Inflammatory macrophage treated with lipopolysaccharide for 4 hours (primary cell): ENCODE results near the gene EHD3.

Source experiments
- DNase-seq: peaks from one replicate; pipeline ENCODE4 v3.0.0-alpha.2; 2020

EHD3 gene

GRCh38 chr2:31237348-31238017 lies 3.5 kb downstream of the EHD3 start:
- no peak for DNase-seq

DNA sequence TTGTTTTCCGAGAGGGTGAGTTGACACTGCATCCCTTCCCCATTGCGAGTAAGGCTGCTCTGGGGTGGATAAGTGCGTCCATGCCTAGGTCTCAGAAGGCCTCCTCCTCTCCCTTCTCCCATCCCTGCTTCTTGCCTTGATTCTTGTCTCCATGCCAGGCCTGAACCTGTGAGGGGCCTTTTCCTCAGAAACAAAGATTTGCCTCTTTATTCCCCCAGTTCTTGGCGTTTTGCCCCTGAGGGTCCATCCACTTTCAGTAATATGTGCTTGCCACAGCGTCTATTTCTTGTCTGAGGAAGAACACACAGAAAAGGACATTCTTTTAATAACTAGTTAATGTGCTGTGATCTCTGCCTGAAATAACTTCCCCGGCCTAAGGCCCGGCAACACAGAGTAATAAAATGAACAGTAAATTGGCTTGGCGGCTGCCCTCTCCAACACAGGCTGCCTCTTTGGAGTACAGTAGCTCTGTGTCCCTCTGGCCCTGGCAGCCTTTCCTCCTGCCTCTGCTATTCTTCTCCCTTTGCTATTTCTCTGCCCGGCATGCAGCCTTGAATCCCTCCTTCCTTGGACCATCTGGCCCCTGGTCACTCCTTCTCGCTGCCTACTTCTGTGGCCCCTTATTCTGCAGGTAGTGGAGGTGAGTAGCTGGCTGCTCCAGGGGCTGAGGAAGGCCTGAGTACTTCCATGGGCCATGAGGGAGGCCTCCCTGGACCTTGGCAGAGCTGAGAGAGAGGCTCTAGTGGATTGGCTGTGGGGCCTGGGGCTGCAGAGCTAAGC lies 4.4 kb downstream of the EHD3 start:
- DNase-seq, result no peak

- no peak for DNase-seq
These were observed 5.1 kb downstream of the EHD3 start for GRCh38 chr2:31238906-31239592.

- DNase-seq, result no peak
These were observed 5.7 kb downstream of the EHD3 start for GRCh38 chr2:31239593-31240177.

DNA sequence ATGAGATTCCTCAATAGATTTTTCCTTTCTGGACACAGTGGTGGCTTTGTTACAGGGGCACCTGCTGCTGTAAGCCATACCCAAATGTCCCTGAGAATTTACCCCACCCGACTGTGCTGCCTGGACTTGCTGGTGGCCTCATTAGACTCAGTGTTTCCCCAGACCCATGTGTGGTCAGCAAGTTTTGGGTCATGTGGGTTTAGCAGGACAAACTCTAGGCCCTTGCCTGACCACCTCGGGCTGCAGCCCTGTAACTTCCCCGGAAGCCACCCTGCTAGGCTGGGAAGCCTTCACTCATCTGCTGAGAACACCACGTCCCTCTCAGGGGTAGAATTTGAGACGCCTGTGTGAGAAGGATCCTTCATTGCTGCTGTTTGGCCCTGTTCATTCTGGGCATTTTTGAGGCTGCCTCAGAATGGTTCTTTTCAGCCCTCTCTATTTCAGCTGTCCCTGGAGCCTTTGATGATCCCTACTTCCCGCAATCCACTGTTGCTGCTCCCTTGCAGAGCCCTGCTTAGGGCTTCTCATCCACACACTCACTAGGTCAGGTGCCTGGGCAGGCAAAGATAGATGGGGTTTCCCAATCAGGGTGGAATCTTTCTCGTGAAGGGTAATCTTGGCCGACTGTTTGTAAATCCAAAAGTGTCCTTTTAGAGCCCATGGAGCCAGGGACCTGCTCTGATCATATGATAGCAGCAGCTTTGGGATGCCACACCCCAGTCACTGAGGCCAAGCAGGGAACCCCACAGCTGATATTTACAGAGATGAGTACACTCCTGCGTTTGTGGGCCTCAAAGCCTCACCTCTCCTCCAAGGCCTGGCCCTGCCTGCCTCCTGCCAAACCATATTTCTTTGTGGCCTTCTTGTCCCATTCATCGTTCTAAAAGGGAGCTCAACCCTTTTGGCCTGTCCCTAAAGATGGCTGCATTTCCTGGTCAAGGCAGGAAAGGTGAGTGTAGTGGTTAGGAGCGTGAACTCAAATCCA lies 6.7 kb downstream of the EHD3 start:
- DNase-seq, result no peak

DNA sequence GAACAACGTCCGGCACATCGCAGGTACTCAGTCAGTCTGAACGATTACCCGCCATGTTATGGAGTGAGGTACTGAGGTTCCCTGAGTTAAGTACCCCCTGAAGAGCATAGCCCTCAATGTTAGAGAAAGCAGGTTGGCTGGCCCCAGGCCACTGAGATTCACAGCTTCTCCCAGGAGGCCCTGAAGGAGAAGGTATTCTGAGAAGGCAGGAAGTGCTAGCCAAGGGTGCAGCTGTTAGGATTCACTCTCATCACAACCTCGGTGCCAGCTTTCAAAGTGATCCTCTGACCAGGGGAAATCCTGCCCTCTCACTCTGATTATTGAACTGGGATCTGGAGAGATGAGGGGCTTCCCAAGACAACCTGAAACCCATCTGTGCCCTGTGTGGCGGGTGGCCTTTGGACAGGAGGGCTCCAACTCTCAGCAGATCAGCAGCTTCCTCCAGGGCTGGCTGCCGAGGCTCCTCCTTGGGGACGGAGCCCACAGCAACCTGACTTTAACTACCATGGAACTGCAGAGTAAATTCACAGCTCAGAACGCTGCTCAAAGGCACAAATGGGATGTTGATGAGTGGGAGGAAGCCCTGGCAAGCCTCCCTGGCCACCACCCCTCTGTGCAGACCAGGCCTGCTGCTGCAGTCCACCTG lies 7.8 kb downstream of the EHD3 start:
- DNase-seq, result no peak

DNA sequence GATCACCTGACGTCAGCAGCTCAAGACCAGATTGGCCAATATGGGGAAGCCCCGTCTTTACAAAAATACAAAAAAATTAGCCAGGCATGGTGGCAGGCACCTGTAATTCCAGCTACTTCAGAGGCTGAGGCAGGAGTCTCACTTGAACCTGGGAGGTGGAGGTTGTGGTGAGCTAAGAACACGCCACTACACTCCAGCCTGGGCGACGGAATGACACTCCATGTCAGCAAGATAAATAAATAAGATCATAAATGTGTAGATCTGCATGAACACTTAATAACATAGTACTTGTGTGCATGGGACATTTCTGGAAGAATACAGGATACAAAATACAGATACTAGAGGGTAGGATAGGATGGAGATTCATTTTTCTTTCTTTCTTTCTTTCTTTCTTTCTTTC lies 9.1 kb downstream of the EHD3 start:
- no peak for DNase-seq

GRCh38 chr2:31244101-31244500 lies 10.1 kb downstream of the EHD3 start:
- DNase-seq, result no peak

GRCh38 chr2:31246184-31246852 lies 12.4 kb downstream of the EHD3 start:
- no peak for DNase-seq

GRCh38 chr2:31247711-31248110 lies 13.8 kb downstream of the EHD3 start:
- no peak for DNase-seq

GRCh38 chr2:31248139-31248538 lies 14.2 kb downstream of the EHD3 start:
- no peak for DNase-seq

DNA sequence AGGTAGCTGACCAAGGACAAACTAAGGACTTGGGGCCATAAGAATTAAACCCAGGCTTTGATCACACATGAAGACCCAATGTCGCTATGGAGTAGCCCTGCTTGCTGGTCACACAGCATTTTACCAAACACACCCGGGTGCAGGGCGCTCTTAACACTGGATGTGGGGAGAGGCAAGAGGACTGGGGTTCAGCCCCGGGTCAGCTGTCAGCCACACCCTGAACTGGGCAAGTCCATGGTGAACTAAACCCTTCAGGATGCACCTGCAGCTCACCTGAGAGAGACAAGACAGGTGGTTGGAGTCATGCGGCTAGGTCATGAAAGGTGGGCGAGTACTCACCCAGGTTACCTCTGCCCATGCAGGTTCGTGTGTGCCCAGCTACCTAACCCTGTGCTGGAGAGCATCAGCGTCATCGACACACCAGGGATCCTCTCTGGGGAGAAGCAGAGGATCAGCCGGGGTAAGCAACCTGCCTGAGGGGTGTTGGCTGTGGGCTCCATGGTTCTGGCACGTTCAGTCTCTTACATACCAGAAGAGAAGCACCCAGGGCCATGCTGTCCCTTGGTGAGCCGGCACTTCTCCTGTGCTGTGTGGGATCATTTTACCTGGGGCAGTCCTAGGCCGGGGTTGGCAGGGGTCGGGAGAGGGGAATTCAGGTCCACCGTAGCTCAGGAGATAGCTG lies 15.2 kb downstream of the EHD3 start:
- no peak for DNase-seq

- DNase-seq, result no peak
These were observed 17.1 kb downstream of the EHD3 start for GRCh38 chr2:31251018-31251417.

GRCh38 chr2:31251851-31252250 lies 17.9 kb downstream of the EHD3 start:
- DNase-seq, result no peak

DNA sequence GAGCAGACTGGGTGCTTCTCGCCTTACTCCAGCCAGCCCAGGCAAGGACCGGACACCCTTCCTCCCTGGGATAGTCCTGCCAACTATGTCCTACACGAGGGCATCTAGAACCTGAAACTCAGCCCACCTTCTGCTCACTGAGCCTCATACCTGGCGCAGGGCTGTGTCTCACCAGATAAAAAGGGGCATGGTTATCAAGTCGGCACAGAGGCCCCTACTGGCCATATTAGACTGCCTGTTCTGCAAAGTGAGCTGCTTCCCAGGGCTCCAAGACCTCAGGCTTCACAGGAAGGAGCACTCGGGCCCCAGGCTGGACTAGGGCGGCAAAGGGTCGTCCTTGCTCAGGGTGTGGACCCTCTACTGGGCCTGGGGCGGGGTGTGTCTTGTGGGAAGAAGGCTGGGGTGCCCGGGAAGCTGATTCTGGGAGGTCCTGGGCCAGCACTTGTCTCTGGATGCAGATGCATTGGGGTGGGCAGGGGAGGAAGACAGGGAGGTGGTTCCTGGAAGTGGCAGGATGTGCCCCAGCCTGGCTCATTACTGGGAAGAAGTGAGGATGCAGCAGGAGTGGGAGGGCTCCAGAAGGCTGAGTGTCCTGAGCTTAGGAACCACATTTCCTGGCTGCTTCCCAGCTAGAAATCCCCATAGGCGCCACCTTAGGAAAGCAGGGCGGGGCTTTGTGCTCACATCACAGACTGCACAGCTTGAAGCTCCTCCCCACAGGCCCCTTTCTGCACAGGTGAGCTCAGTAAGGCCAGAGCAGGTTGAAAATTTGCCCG lies 19.6 kb downstream of the EHD3 start:
- DNase-seq, result no peak

DNA sequence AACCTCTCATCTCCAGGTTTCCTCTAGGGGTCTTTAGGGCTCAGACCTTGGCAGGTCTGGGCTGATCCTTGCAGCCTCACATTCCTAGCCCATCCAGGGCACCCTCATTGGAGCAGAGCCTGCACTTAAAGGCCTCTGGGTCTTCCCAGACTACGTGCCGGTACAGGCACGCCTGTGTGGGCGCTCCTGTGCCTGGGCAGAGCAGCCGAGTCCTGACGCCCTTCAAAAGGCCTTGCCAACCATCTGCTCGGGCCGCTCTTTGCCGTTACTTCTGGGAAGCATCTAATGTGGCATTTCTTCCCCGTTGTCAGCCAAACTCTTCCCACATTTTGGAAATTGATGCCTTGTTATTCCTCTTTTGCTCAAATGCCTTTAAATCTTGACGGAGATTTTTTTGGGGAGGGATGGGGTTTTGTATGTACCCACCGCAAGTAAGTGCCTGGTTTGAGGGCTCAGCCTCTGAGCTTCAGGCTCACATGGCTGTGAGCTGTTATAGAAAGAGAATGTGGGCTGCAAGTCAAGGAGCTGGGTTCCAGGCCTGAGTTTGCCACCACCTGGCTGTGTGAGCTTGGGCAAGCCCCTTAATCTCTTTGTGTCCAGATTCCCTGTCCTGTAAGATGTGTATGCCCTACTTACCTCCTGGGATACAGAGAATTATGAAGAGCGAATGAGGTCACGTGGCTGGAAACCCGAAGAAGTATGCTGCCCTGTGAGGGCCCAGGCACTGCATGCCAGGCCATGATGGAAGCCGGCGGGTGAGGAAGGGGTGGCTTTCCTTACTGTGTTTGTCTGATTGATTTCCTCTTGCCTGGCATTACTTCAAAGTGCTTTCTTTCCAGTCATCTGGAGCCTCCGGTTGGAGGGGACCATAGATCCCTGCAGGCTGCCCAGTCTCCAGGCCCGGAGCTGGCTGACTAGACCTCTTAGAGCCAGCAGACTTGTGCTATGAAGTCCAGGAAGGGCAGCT lies 20.6 kb downstream of the EHD3 start:
- DNase-seq, result no peak

DNA sequence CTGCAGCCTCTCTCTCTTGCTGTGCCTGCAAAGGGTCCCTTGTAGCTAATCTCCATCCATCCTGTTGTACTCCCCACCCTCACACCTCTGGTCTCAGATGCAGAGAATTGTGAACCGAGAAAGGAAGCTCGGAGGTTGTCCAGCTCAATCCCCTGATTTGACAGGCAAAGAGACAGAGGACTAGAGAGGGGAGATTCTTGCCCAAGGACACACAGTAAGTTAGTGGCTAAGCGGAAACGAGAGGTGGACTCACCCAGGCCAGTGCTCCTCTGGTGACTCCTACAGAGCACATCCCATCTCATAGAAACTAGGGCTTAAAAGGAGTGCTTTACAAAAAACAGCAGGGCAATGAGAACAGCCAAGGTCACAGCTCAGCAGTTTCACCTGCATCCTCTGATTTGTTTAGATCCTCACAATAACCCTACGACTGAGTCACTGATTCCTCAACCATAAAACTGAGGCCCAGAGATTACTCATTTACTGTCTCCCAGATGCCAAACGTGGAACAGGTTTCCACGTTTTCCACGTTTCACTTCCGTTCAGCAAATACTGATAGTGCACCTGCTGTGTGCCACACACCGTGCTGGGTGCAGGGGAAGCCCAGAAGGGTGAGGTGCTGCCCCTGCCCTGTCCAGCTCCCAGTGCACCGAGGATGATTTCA lies 22.1 kb downstream of the EHD3 start:
- no peak for DNase-seq
